A549 (cell line): ENCODE data around the gene DNAAF3. TPM values are rescaled to one million over a fixed set of nuclear protein-coding genes. Genes with fewer than 3 reads are reported as not detected.

Source experiments
- ATAC-seq, 2 experiments: fragments of 200-7000 bp in 1 of 2; fragments of >200 bp in 1 of 2; cut with Nextera tagmentation in 1 of 2; cut with Tn5 transposase in 1 of 2; 3 replicates each; pipeline versions ENCODE4 v1.8.0 to v1.9.1; 2018 to 2020; ENCODE audit warnings: mild to moderate bottlenecking in 1 of 2, moderate library complexity in 1 of 2
- CTCF ChIA-PET: fragments of 300-600 bp; sonication (Branson Sonifier 250); formaldehyde crosslinking; extraction: SDS; loops from one replicate; lab custom pipeline; 2021; ENCODE audit warnings: antibody characterized with exemption, inconsistent platforms; lab: Yijun Ruan, JAX
- POLR2A ChIA-PET: fragments of 350-600 bp; formaldehyde crosslinking; extraction: SDS; loops from one replicate; lab custom pipeline; 2021; ENCODE audit warnings: antibody characterized with exemption, inconsistent platforms; lab: Yijun Ruan, JAX
- DNase-seq, 2 experiments: peaks; one replicate each; pipeline versions ENCODE4 v3.0.0 to v3.0.0-alpha.2; 2011 to 2016; ENCODE audit warnings: low read depth in 1 of 2, low spot score in 1 of 2
- FAIRE-seq: peaks from 2 replicates; lab custom pipeline; 2011; peaks lifted over from hg19 to GRCh38; lab: Jason Lieb, UNC
- H3K27ac ChIP-seq, 2 experiments: fragments of >200 bp; sonication (Bioruptor Twin); formaldehyde crosslinking; 3 replicates each; pipeline ENCODE4 v1.5.1; 2016 to 2017
- H3K4me1 ChIP-seq: fragments of >200 bp; sonication (Bioruptor Twin); formaldehyde crosslinking; 3 replicates; pipeline ENCODE4 v1.6.1; 2016
- H3K4me2 ChIP-seq: fragments of >200 bp; sonication (Bioruptor Twin); formaldehyde crosslinking; 3 replicates; pipeline ENCODE4 v1.6.1; 2016
- H3K4me3 ChIP-seq: fragments of >200 bp; sonication (Bioruptor Twin); formaldehyde crosslinking; 3 replicates; pipeline ENCODE4 v1.5.1; 2016
- H3K9me3 ChIP-seq: fragments of >200 bp; sonication (Bioruptor Twin); formaldehyde crosslinking; 3 replicates; pipeline ENCODE4 v1.6.1; 2016
- EHMT2 ChIP-seq: fragments of 200-600 bp; sonication (generic); IDR thresholded peaks from 2 replicates; pipeline ENCODE4 v1.6.1; 2016; ENCODE audit warnings: antibody characterized with exemption, low read depth, mild to moderate bottlenecking, moderate library complexity
- FOSB ChIP-seq: fragments of 250-450 bp; sonication (Bioruptor Pico); IDR thresholded peaks from 2 replicates; pipeline ENCODE4 v1.5.0; 2020; ENCODE audit warnings: mild to moderate bottlenecking, moderate library complexity
- GATA3 ChIP-seq: IDR thresholded peaks from 2 replicates; pipeline ENCODE4 v1.6.1; 2012; ENCODE audit warnings: borderline replicate concordance
- KDM1A ChIP-seq: fragments of 200-600 bp; sonication (generic); IDR thresholded peaks from 2 replicates; pipeline ENCODE4 v1.6.1; 2016; ENCODE audit warnings: low read depth, mild to moderate bottlenecking
- KDM5A ChIP-seq: fragments of 200-600 bp; sonication (generic); IDR thresholded peaks from 2 replicates; pipeline ENCODE4 v1.6.1; 2016; ENCODE audit warnings: antibody characterized with exemption, mild to moderate bottlenecking
- NR3C1 ChIP-seq: fragments of >200 bp; sonication (Bioruptor Twin); formaldehyde crosslinking; IDR thresholded peaks from 3 replicates; pipeline ENCODE4 v1.6.1; 2017
- TP53 ChIP-seq: fragments of 250-450 bp; sonication (Bioruptor Pico); IDR thresholded peaks from 2 replicates; pipeline ENCODE4 v1.5.0; 2021; ENCODE audit warnings: mild to moderate bottlenecking, moderate library complexity
- ZFP36 ChIP-seq: fragments of 450-650 bp; IDR thresholded peaks from 2 replicates; pipeline ENCODE4 v1.6.1; 2014; ENCODE audit warnings: borderline replicate concordance; ENCODE audit not compliant: partially characterized antibody
- ZNF302 ChIP-seq: fragments of 250-450 bp; sonication (Bioruptor Pico); IDR thresholded peaks from 2 replicates; pipeline ENCODE4 v1.9.0; 2021; ENCODE audit warnings: inconsistent platforms, mild to moderate bottlenecking, moderate library complexity
- WGBS: methylation state at CpG from one replicate; pipeline ENCODE4 v1.1.6; 2017; ENCODE audit errors: missing lambda C conversion rate; 5-methylcytosine and 5-hydroxymethylcytosine counted together
- polyA plus RNA-seq, 4 experiments: library from polyadenylated mRNA; depleted of rRNA in 3 of 4; stranded (reverse); fragments of >200 nt; fragmentation: RNase III in 1 of 4; extraction: RNeasy Plus Mini Kit Qiagen cat#74134 plus additional on column Dnase treatment in 1 of 4; gene quantifications; 2 replicates in 3 of 4; 3 replicates in 1 of 4; pipeline ENCODE4 v1.2.3, GENCODE V29; 2011 to 2017
- TF ChIP-seq, protein P1 (sequence below): fragments of 450-650 bp; IDR thresholded peaks from 2 replicates; pipeline ENCODE4 v1.6.1; 2014; ENCODE audit warnings: antibody characterized with exemption
- TF ChIP-seq, protein P2 (sequence below): IDR thresholded peaks from 2 replicates; pipeline ENCODE4 v1.6.1; 2012
- TF ChIP-seq, protein P3 (sequence below): fragments of >200 bp; sonication (Bioruptor Twin); formaldehyde crosslinking; IDR thresholded peaks from 2 replicates; pipeline ENCODE4 v1.6.1; 2016
- TF ChIP-seq, protein P4 (sequence below): fragments of 250-450 bp; sonication (Bioruptor Pico); IDR thresholded peaks from 2 replicates; pipeline ENCODE4 v1.5.0; 2021; ENCODE audit warnings: mild to moderate bottlenecking, moderate library complexity, borderline replicate concordance
- TF ChIP-seq, protein P5 (sequence below): fragments of >200 bp; sonication (Bioruptor Twin); formaldehyde crosslinking; IDR thresholded peaks from 3 replicates; pipeline ENCODE4 v1.5.1; 2016

Gene DNAAF3
- polyA plus RNA-seq, 2 of the 4 experiments (the other 2 are of a cell fraction): 4.0 to 5.3 TPM

DNA sequence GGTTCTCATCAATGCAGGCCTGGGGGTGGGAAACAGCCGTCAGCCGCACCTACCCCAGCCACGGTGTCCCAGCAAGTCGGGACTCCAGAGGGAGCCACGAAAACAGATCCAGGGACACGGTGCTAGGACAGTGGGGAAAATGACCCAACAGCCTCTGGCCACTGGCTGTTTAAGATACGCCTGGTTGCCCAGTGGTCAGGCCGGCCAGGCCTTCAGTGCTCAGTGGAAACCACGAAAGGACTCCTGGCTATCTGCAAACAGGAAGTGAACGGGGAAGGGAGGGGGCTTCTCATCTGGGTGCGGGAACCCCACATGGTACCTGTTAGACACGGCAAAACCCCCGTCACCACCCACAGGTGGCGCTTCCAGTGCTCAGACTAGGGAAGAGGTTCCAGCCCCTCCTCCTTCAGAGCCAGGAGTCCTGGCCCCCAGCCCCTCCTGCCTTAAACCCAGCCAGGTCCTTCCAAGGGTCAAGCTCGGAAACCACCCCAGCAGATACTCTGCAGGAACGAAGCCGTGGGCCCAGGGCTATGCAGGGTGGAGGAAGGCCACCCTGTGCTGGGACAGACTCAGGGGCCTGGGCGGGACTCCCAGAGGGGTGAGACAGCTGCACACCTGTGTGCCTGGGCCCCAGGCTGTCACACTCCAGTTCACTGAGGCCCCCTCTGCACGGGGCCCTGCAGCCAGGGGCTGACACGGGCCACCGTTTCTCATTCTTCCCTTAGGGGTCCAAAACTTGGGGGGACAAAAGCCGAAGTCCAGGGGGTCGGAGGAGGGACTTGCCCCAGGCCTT is 53.4 kb downstream of the DNAAF3 start:
- no peak overlapping the region for H3K27ac ChIP-seq
- no peak for FAIRE-seq

DNA sequence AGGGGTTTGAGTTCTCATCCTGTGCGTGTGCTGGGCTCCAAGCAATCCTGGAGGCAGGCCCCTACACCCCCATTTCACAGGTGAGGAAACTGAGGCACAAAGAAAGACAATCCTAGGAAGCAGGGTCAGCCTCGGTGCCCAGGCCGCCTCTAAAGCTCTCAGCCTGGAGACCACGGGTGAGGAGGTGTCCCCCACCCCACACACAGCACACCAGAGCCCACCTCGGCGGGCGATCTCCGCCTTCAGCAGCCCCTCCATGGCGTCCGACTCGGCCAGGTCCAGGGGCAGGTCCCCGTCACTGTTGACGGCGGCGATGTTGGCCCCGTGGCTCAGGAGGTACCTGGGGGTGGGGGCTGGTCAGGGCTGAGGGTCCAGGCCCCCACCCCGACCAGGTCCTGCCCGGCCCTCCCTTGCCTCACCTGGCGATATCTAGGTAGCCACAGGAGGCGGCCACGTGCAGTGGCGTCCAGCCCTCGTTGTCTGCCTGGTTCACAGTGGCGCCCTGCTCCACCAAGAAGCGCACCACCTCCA is 54.1 kb downstream of the DNAAF3 start:
- DNase-seq: no peak
- ATAC-seq: no peak
- peaks cover 24% of the 10 kb centered on the region for H3K4me1 ChIP-seq
- H3K9me3 ChIP-seq: no peaks in the 10 kb centered on the region
- POLR2A ChIA-PET: no interaction called here
- TF ChIP-seq ZFP36: no peak
- TF ChIP-seq, protein P1, sequence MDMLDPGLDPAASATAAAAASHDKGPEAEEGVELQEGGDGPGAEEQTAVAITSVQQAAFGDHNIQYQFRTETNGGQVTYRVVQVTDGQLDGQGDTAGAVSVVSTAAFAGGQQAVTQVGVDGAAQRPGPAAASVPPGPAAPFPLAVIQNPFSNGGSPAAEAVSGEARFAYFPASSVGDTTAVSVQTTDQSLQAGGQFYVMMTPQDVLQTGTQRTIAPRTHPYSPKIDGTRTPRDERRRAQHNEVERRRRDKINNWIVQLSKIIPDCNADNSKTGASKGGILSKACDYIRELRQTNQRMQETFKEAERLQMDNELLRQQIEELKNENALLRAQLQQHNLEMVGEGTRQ: no peak
- TF ChIP-seq KDM1A: no peak
- TF ChIP-seq, protein P2, sequence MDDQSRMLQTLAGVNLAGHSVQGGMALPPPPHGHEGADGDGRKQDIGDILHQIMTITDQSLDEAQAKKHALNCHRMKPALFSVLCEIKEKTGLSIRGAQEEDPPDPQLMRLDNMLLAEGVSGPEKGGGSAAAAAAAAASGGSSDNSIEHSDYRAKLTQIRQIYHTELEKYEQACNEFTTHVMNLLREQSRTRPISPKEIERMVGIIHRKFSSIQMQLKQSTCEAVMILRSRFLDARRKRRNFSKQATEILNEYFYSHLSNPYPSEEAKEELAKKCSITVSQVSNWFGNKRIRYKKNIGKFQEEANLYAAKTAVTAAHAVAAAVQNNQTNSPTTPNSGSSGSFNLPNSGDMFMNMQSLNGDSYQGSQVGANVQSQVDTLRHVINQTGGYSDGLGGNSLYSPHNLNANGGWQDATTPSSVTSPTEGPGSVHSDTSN: no peak
- TF ChIP-seq, protein P3, sequence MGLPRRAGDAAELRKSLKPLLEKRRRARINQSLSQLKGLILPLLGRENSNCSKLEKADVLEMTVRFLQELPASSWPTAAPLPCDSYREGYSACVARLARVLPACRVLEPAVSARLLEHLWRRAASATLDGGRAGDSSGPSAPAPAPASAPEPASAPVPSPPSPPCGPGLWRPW: no peak
- TF ChIP-seq, protein P4, sequence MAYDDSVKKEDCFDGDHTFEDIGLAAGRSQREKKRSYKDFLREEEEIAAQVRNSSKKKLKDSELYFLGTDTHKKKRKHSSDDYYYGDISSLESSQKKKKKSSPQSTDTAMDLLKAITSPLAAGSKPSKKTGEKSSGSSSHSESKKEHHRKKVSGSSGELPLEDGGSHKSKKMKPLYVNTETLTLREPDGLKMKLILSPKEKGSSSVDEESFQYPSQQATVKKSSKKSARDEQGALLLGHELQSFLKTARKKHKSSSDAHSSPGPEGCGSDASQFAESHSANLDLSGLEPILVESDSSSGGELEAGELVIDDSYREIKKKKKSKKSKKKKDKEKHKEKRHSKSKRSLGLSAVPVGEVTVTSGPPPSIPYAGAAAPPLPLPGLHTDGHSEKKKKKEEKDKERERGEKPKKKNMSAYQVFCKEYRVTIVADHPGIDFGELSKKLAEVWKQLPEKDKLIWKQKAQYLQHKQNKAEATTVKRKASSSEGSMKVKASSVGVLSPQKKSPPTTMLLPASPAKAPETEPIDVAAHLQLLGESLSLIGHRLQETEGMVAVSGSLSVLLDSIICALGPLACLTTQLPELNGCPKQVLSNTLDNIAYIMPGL (CRISPR knock-in tag): no peak
- TF ChIP-seq, protein P5, sequence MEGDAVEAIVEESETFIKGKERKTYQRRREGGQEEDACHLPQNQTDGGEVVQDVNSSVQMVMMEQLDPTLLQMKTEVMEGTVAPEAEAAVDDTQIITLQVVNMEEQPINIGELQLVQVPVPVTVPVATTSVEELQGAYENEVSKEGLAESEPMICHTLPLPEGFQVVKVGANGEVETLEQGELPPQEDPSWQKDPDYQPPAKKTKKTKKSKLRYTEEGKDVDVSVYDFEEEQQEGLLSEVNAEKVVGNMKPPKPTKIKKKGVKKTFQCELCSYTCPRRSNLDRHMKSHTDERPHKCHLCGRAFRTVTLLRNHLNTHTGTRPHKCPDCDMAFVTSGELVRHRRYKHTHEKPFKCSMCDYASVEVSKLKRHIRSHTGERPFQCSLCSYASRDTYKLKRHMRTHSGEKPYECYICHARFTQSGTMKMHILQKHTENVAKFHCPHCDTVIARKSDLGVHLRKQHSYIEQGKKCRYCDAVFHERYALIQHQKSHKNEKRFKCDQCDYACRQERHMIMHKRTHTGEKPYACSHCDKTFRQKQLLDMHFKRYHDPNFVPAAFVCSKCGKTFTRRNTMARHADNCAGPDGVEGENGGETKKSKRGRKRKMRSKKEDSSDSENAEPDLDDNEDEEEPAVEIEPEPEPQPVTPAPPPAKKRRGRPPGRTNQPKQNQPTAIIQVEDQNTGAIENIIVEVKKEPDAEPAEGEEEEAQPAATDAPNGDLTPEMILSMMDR: no peak
- no peak for TF ChIP-seq TP53
- no peak for TF ChIP-seq FOSB (CRISPR knock-in tag)
- TF ChIP-seq EHMT2: no peak
- no peak overlapping the region for H3K27ac ChIP-seq
- no peak for FAIRE-seq
- no peak overlapping the region for H3K4me2 ChIP-seq
- H3K4me3 ChIP-seq: no peak overlapping the region
- CTCF ChIA-PET: interaction anchor here (0.5 to 1.6 kb wide), 4 partner anchors 23 to 600 kb away, joined by 3 to 12 read pairs (median 6); no protein-coding TSS in a partner anchor
- WGBS: 94% methylated on average over 24 of the region's 25 CpGs

More for the DNA sequence above, 53.4 kb downstream of the DNAAF3 start:
- no peak overlapping the region for H3K4me2 ChIP-seq
- no peaks in the 10 kb centered on the region for H3K9me3 ChIP-seq
- no peak overlapping the region for H3K4me3 ChIP-seq
- no peak for ATAC-seq
- TF ChIP-seq KDM5A (no peak), GATA3 (no peak), NR3C1 (no peak), ZNF302 (CRISPR knock-in tag) (no peak)
- TF ChIP-seq, all 56 proteins: peak for 0
- POLR2A ChIA-PET: no interaction called here
- WGBS: 88% methylated on average over 23 of the region's 23 CpGs
- DNase-seq: no peak
- CTCF ChIA-PET: interaction anchor here (0.5 to 1.4 kb wide), 5 partner anchors 9 to 326 kb away, joined by 3 to 5 read pairs (median 4); no protein-coding TSS in a partner anchor
- peaks cover 24% of the 10 kb centered on the region for H3K4me1 ChIP-seq
